CD4-positive, alpha-beta memory T cell (primary cell): ENCODE data around the gene KCNQ1. TPM values are rescaled to one million over a fixed set of nuclear protein-coding genes. Genes with fewer than 3 reads are reported as not detected.

Experiments
- CTCF ChIA-PET: fragments of 350-600 bp; sonication (Branson Sonifier 250); formaldehyde crosslinking; loops from one replicate; lab custom pipeline; 2021; ENCODE audit warnings: inconsistent platforms; ENCODE audit not compliant: partially characterized antibody; lab: Charles Lee
- POLR2A ChIA-PET: fragments of 350-600 bp; sonication (Branson Sonifier 250); formaldehyde crosslinking; loops from one replicate; lab custom pipeline; 2021; ENCODE audit not compliant: partially characterized antibody; lab: Charles Lee
- DNase-seq, 5 donors: peaks; one replicate each; pipeline versions ENCODE4 v3.0.0 to v3.0.0-alpha.2; 2020 to 2022; ENCODE audit warnings: mixed read lengths in 1 of 5
- H3K27ac ChIP-seq: one replicate; pipeline ENCODE4 v1.7.0; 2013; ENCODE audit warnings: low read depth, low read length
- H3K27me3 ChIP-seq: 2 replicates; pipeline ENCODE4 v1.7.0; 2013; ENCODE audit warnings: mild to moderate bottlenecking, low read length, moderate library complexity; ENCODE audit not compliant: insufficient read depth
- H3K36me3 ChIP-seq: 2 replicates; pipeline ENCODE4 v1.7.0; 2013; ENCODE audit warnings: mild to moderate bottlenecking, low read length, moderate library complexity; ENCODE audit not compliant: insufficient read depth
- H3K4me1 ChIP-seq: 2 replicates; pipeline ENCODE4 v1.7.0; 2013; ENCODE audit warnings: mild to moderate bottlenecking, low read length, moderate library complexity; ENCODE audit not compliant: insufficient read depth
- H3K4me3 ChIP-seq, 2 donors: one replicate each; pipeline ENCODE4 v1.7.0; 2013; ENCODE audit warnings: low read length in 2 of 2, mild to moderate bottlenecking in 1 of 2
- H3K9me3 ChIP-seq, 2 donors: one replicate each; pipeline ENCODE4 v1.7.0; 2013; ENCODE audit warnings: low read length in 2 of 2, control low read depth in 1 of 2; ENCODE audit not compliant: control insufficient read depth in 1 of 2
- H3K27ac Mint-ChIP-seq, 7 donors: one replicate each; pipeline ENCODE4 v1.8.0; 2020 to 2021; ENCODE audit warnings: mixed read lengths in 7 of 7, mild to moderate bottlenecking in 6 of 7, inconsistent platforms in 3 of 7, moderate library complexity in 3 of 7
- H3K27me3 Mint-ChIP-seq, 2 donors: one replicate each; pipeline ENCODE4 v1.8.0; 2020 to 2021; ENCODE audit warnings: mixed read lengths in 2 of 2
- H3K36me3 Mint-ChIP-seq, 2 donors: one replicate each; pipeline ENCODE4 v1.8.0; 2020 to 2021; ENCODE audit warnings: mixed read lengths in 2 of 2, inconsistent platforms in 1 of 2, mild to moderate bottlenecking in 1 of 2
- H3K4me1 Mint-ChIP-seq, 4 donors: one replicate each; pipeline ENCODE4 v1.8.0; 2020 to 2021; ENCODE audit warnings: mixed read lengths in 4 of 4, mild to moderate bottlenecking in 1 of 4
- H3K4me3 Mint-ChIP-seq, 8 donors: one replicate each; pipeline ENCODE4 v1.8.0; 2020 to 2021; ENCODE audit warnings: mixed read lengths in 8 of 8, mild to moderate bottlenecking in 7 of 8, moderate library complexity in 6 of 8, inconsistent platforms in 3 of 8
- H3K9me3 Mint-ChIP-seq, 8 donors: one replicate each; pipeline ENCODE4 v1.8.0; 2020 to 2021; ENCODE audit warnings: mixed read lengths in 8 of 8, mild to moderate bottlenecking in 5 of 8, inconsistent platforms in 3 of 8, moderate library complexity in 1 of 8
- intact Hi-C: fragments of 100-400 bp; cut with micrococcal nuclease; formaldehyde crosslinking; loops from one replicate; pipeline ENCODE4 v1.15.1; 2023
- polyA plus RNA-seq, 2 donors: library from polyadenylated mRNA; unstranded; fragments of 300-500 nt; fragmentation: Illumina TruSeq; gene quantifications; one replicate each; pipeline ENCODE4 v1.2.3, GENCODE V29; 2021
- total RNA-seq, 2 experiments: library from RNA; stranded (reverse); gene quantifications; one replicate each; pipeline ENCODE4 v1.2.3, GENCODE V29; 2021

KCNQ1 gene
- total and polyA plus RNA-seq, 4 experiments from 2014 or later, result 5.4 to 21.7 (median 21.5) TPM

- Mint-ChIP-seq H3K9me3 (no peaks in the 10 kb centered on the region), H3K4me3 (no peak overlapping the region), H3K36me3 (no peaks in the 10 kb centered on the region), H3K27ac (no peak overlapping the region), H3K4me1 (no peaks in the 10 kb centered on the region), H3K27me3 (no peaks in the 10 kb centered on the region)
- no peak overlapping the region for H3K4me3 ChIP-seq
- DNase-seq, result no peak
- H3K27ac ChIP-seq, result no peak overlapping the region
- intact Hi-C loops, result no loop called here
- H3K4me1 ChIP-seq, result no peaks in the 10 kb centered on the region
- H3K27me3 ChIP-seq, result no peaks in the 10 kb centered on the region
- CTCF ChIA-PET, result no interaction called here
- H3K9me3 ChIP-seq, result no peaks in the 10 kb centered on the region
- POLR2A ChIA-PET, result no interaction called here
- no peaks in the 10 kb centered on the region for H3K36me3 ChIP-seq
These were observed 296.2 kb downstream of the KCNQ1 start for GRCh38 chr11:2741006-2741376.

- CTCF ChIA-PET, result no interaction called here
These were observed 296.7 kb downstream of the KCNQ1 start for GRCh38 chr11:2741377-2742131.

GRCh38 chr11:2742201-2742600 is 297.4 kb downstream of the KCNQ1 start:
- DNase-seq, result no peak
- Mint-ChIP-seq H3K9me3 (no peaks in the 10 kb centered on the region), H3K4me3 (no peak overlapping the region), H3K27me3 (no peaks in the 10 kb centered on the region), H3K4me1 (no peaks in the 10 kb centered on the region), H3K36me3 (no peaks in the 10 kb centered on the region), H3K27ac (no peak overlapping the region)
- Histone ChIP-seq H3K36me3 (no peaks in the 10 kb centered on the region), H3K27ac (no peak overlapping the region), H3K27me3 (no peaks in the 10 kb centered on the region), H3K4me1 (no peaks in the 10 kb centered on the region), H3K9me3 (no peaks in the 10 kb centered on the region), H3K4me3 (no peak overlapping the region)
- intact Hi-C loops, result no loop called here
- POLR2A ChIA-PET, result no interaction called here
- CTCF ChIA-PET, result no interaction called here

More at GRCh38 chr11:2741377-2742131, 296.7 kb downstream of the KCNQ1 start:
- intact Hi-C loops, result no loop called here
- Histone ChIP-seq H3K27me3 (no peaks in the 10 kb centered on the region), H3K4me3 (no peak overlapping the region), H3K36me3 (no peaks in the 10 kb centered on the region), H3K4me1 (no peaks in the 10 kb centered on the region), H3K27ac (no peak overlapping the region), H3K9me3 (no peaks in the 10 kb centered on the region)
- Mint-ChIP-seq H3K27me3 (no peaks in the 10 kb centered on the region), H3K9me3 (no peaks in the 10 kb centered on the region), H3K4me3 (no peak overlapping the region), H3K36me3 (no peaks in the 10 kb centered on the region), H3K27ac (no peak overlapping the region), H3K4me1 (no peaks in the 10 kb centered on the region)
- POLR2A ChIA-PET, result no interaction called here
- no peak for DNase-seq

GRCh38 chr11:2742611-2743426 is 298.0 kb downstream of the KCNQ1 start:
- Mint-ChIP-seq H3K36me3 (no peaks in the 10 kb centered on the region), H3K27ac (no peak overlapping the region), H3K27me3 (no peaks in the 10 kb centered on the region), H3K4me1 (no peaks in the 10 kb centered on the region), H3K9me3 (no peaks in the 10 kb centered on the region), H3K4me3 (no peak overlapping the region)
- Histone ChIP-seq H3K27ac (no peak overlapping the region), H3K36me3 (no peaks in the 10 kb centered on the region), H3K9me3 (no peaks in the 10 kb centered on the region), H3K4me3 (no peak overlapping the region), H3K4me1 (no peaks in the 10 kb centered on the region), H3K27me3 (no peaks in the 10 kb centered on the region)
- ChIA-PET POLR2A (no interaction called here), CTCF (no interaction called here)
- DNase-seq, result no peak
- intact Hi-C loops, result no loop called here

- Mint-ChIP-seq H3K27me3 (no peaks in the 10 kb centered on the region), H3K4me3 (no peak overlapping the region), H3K27ac (no peak overlapping the region), H3K9me3 (no peaks in the 10 kb centered on the region), H3K4me1 (no peaks in the 10 kb centered on the region), H3K36me3 (no peaks in the 10 kb centered on the region)
- intact Hi-C loops, result no loop called here
- Histone ChIP-seq H3K4me3 (no peak overlapping the region), H3K27ac (no peak overlapping the region), H3K27me3 (no peaks in the 10 kb centered on the region), H3K9me3 (no peaks in the 10 kb centered on the region), H3K4me1 (no peaks in the 10 kb centered on the region), H3K36me3 (no peaks in the 10 kb centered on the region)
- DNase-seq, result no peak
- POLR2A ChIA-PET, result no interaction called here
- CTCF ChIA-PET, result no interaction called here
These were observed 298.8 kb downstream of the KCNQ1 start for GRCh38 chr11:2743427-2744110.

- POLR2A ChIA-PET, result no interaction called here
These were observed 299.4 kb downstream of the KCNQ1 start for GRCh38 chr11:2744166-2744565.

GRCh38 chr11:2745511-2745910 is 300.7 kb downstream of the KCNQ1 start:
- H3K9me3 Mint-ChIP-seq, result no peaks in the 10 kb centered on the region
- POLR2A ChIA-PET, result no interaction called here
- no peak overlapping the region for H3K4me3 ChIP-seq
- H3K27ac Mint-ChIP-seq, result no peak overlapping the region
- H3K4me3 Mint-ChIP-seq, result no peak overlapping the region
- no peaks in the 10 kb centered on the region for H3K36me3 ChIP-seq
- H3K27me3 Mint-ChIP-seq, result no peaks in the 10 kb centered on the region
- CTCF ChIA-PET, result no interaction called here
- H3K4me1 ChIP-seq, result no peaks in the 10 kb centered on the region
- H3K36me3 Mint-ChIP-seq, result peaks cover 0 to 2% of the 10 kb centered on the region in 2 donors
- intact Hi-C loops, result no loop called here
- H3K4me1 Mint-ChIP-seq, result no peaks in the 10 kb centered on the region
- no peaks in the 10 kb centered on the region for H3K27me3 ChIP-seq
- DNase-seq, result no peak
- H3K27ac ChIP-seq, result no peak overlapping the region
- no peaks in the 10 kb centered on the region for H3K9me3 ChIP-seq

More at GRCh38 chr11:2744166-2744565, 299.4 kb downstream of the KCNQ1 start:
- no peak overlapping the region for H3K27ac ChIP-seq
- H3K4me3 Mint-ChIP-seq, result no peak overlapping the region
- no peaks in the 10 kb centered on the region for H3K27me3 Mint-ChIP-seq
- H3K4me1 ChIP-seq, result no peaks in the 10 kb centered on the region
- no peaks in the 10 kb centered on the region for H3K27me3 ChIP-seq
- no peak overlapping the region for H3K4me3 ChIP-seq
- H3K9me3 ChIP-seq, result no peaks in the 10 kb centered on the region
- H3K4me1 Mint-ChIP-seq, result no peaks in the 10 kb centered on the region
- no peaks in the 10 kb centered on the region for H3K9me3 Mint-ChIP-seq
- H3K36me3 Mint-ChIP-seq, result no peaks in the 10 kb centered on the region
- CTCF ChIA-PET, result no interaction called here
- no peaks in the 10 kb centered on the region for H3K36me3 ChIP-seq
- no peak for DNase-seq
- intact Hi-C loops, result no loop called here
- no peak overlapping the region for H3K27ac Mint-ChIP-seq
